Neural cell (in vitro differentiated cells): ENCODE measurements around the gene KIR2DL3. TPM values are rescaled to one million over a fixed set of nuclear protein-coding genes. Genes with fewer than 3 reads are reported as not detected.

Experiments
- H2AFZ ChIP-seq: fragments of 200-600, 300-800 bp; sonication (generic), shearing (Covaris generic); 2 replicates; pipeline ENCODE4 v1.6.0; 2014; ENCODE audit warnings: low read depth, mild to moderate bottlenecking, antibody characterized with exemption, low read length, moderate library complexity
- H3F3A ChIP-seq: fragments of 200-600 bp; shearing (Covaris generic); 2 replicates; pipeline ENCODE4 v1.6.1; 2016; ENCODE audit warnings: mild to moderate bottlenecking, moderate library complexity, mixed read lengths, antibody characterized with exemption, low read length; ENCODE audit not compliant: insufficient read depth, poor library complexity, severe bottlenecking
- H3K27ac ChIP-seq: fragments of 200-600, 300-800 bp; sonication (generic), shearing (Covaris generic); 2 replicates; pipeline ENCODE4 v1.5.1; 2014; ENCODE audit warnings: mild to moderate bottlenecking, low read length, moderate library complexity
- H3K27me3 ChIP-seq: fragments of 300-800, 200-600 bp; sonication (generic), shearing (Covaris generic); 2 replicates; pipeline ENCODE4 v1.6.0; 2014; ENCODE audit warnings: mild to moderate bottlenecking, low read depth, low read length, moderate library complexity; ENCODE audit not compliant: insufficient read depth
- H3K36me3 ChIP-seq: fragments of 300-800, 200-600 bp; sonication (generic), shearing (Covaris generic); 2 replicates; pipeline ENCODE4 v1.5.1; 2014; ENCODE audit warnings: mild to moderate bottlenecking, antibody characterized with exemption, low read length, moderate library complexity; ENCODE audit not compliant: insufficient read depth
- H3K4me2 ChIP-seq: fragments of 300-800, 200-600 bp; sonication (generic), shearing (Covaris generic); 2 replicates; pipeline ENCODE4 v1.6.0; 2014; ENCODE audit warnings: mild to moderate bottlenecking, low read length
- H3K4me3 ChIP-seq: fragments of 300-800, 200-600 bp; sonication (generic), shearing (Covaris generic); 2 replicates; pipeline ENCODE4 v1.5.1; 2014; ENCODE audit warnings: mild to moderate bottlenecking, low read length, moderate library complexity
- H3K79me2 ChIP-seq: fragments of 200-600 bp; shearing (Covaris generic); replicated peaks from 2 replicates; pipeline ENCODE4 v1.6.0; 2014; ENCODE audit warnings: mild to moderate bottlenecking, low read length, moderate library complexity; ENCODE audit not compliant: insufficient read depth
- H3K9ac ChIP-seq: fragments of 300-800, 200-600 bp; sonication (generic), shearing (Covaris generic); 2 replicates; pipeline ENCODE4 v1.6.1; 2016; ENCODE audit warnings: mild to moderate bottlenecking, low read length, mixed read lengths
- H3K9me2 ChIP-seq: fragments of 200-600 bp; shearing (Covaris generic); 2 replicates; pipeline ENCODE4 v1.6.1; 2016; ENCODE audit warnings: mild to moderate bottlenecking, low read length, mixed read lengths; ENCODE audit not compliant: insufficient read depth
- H3K9me3 ChIP-seq: fragments of 200-600, 300-800 bp; sonication (generic), shearing (Covaris generic); 2 replicates; pipeline ENCODE4 v1.6.1; 2016; ENCODE audit warnings: mild to moderate bottlenecking, mixed run types, low read length, moderate library complexity, mixed read lengths
- H4K20me1 ChIP-seq: fragments of 200-600 bp; shearing (Covaris generic); 2 replicates; pipeline ENCODE4 v1.6.1; 2016; ENCODE audit warnings: mild to moderate bottlenecking, mixed run types; ENCODE audit not compliant: insufficient read depth
- CTCF ChIP-seq: fragments of 450-650 bp; IDR thresholded peaks from 2 replicates; pipeline ENCODE4 v1.5.1; 2014; ENCODE audit warnings: antibody characterized with exemption, mild to moderate bottlenecking, moderate library complexity; ENCODE audit not compliant: poor library complexity, severe bottlenecking
- EP300 ChIP-seq: fragments of 450-650 bp; conservative IDR thresholded peaks from 2 replicates; pipeline ENCODE4 v1.6.1; 2014; ENCODE audit warnings: antibody characterized with exemption, mild to moderate bottlenecking, moderate library complexity; ENCODE audit not compliant: poor library complexity, severe bottlenecking
- EZH2 ChIP-seq: fragments of 200-600, 300-800 bp; shearing (Covaris generic), sonication (generic); IDR thresholded peaks from 2 replicates; pipeline ENCODE4 v1.6.1; 2014; ENCODE audit warnings: antibody characterized with exemption, low read length, borderline replicate concordance, mild to moderate bottlenecking; ENCODE audit not compliant: insufficient read depth, poor library complexity, severe bottlenecking
- MXI1 ChIP-seq: fragments of 450-650 bp; conservative IDR thresholded peaks from 2 replicates; pipeline ENCODE4 v1.6.1; 2014; ENCODE audit warnings: antibody characterized with exemption, mild to moderate bottlenecking; ENCODE audit not compliant: poor library complexity, severe bottlenecking
- POLR2AphosphoS5 ChIP-seq: IDR thresholded peaks from 2 replicates; pipeline ENCODE4 v1.6.1; 2012
- RAD21 ChIP-seq: fragments of 450-650 bp; conservative IDR thresholded peaks from 2 replicates; pipeline ENCODE4 v1.6.1; 2014; ENCODE audit warnings: antibody characterized with exemption, mild to moderate bottlenecking, moderate library complexity
- REST ChIP-seq: IDR thresholded peaks from 2 replicates; pipeline ENCODE4 v1.6.1; 2012; ENCODE audit warnings: borderline replicate concordance
- SMC3 ChIP-seq: fragments of 450-650 bp; conservative IDR thresholded peaks from 2 replicates; pipeline ENCODE4 v1.6.1; 2014; ENCODE audit warnings: antibody characterized with exemption, mild to moderate bottlenecking, moderate library complexity; ENCODE audit not compliant: poor library complexity
- TAF1 ChIP-seq: IDR thresholded peaks from 2 replicates; pipeline ENCODE4 v1.6.1; 2012; ENCODE audit warnings: low read depth
- polyA plus RNA-seq: library from polyadenylated mRNA; depleted of rRNA; stranded (reverse); fragments of >200 nt; gene quantifications from 2 replicates; pipeline ENCODE4 v1.2.3, GENCODE V29; 2014

Gene KIR2DL3
- polyA plus RNA-seq, 1 donor from 2014 or later, result not detected

- Histone ChIP-seq H2AFZ (no peak within 1 kb of the TSS), H3K36me3 (no peaks in the 10 kb centered on the region), H3K27ac (no peak within 1 kb of the TSS), H3K4me3 (no peak within 1 kb of the TSS), H3K79me2 (no peaks in the 10 kb centered on the region), H3K9ac (no peak within 1 kb of the TSS), H3K27me3 (no peaks in the 10 kb centered on the region), H4K20me1 (no peaks in the 10 kb centered on the region), H3K9me3 (peaks cover 15% of the 10 kb centered on the region), H3K4me2 (no peak within 1 kb of the TSS), H3F3A (no peaks in the 10 kb centered on the region), H3K9me2 (no peaks in the 10 kb centered on the region)
- no peak for TF ChIP-seq EP300
- no peak for TF ChIP-seq POLR2AphosphoS5
- no peak for TF ChIP-seq CTCF
- TF ChIP-seq REST, result no peak
- no peak for TF ChIP-seq EZH2
- no peak for TF ChIP-seq RAD21
- no peak for TF ChIP-seq TAF1
- TF ChIP-seq MXI1, result no peak
- no peak for TF ChIP-seq SMC3
These were observed 14.2 kb upstream of the KIR2DL3 start, which contains the start of gene KIR3DL3 for GRCh38 chr19:54724142-54724541. Gene KIR3DL3, plus strand, starts transcription at chr19:54724442. Its CDS starts 55 bp downstream, at chr19:54724497.

- no peaks in the 10 kb centered on the region for H3K36me3 ChIP-seq
- no peaks in the 10 kb centered on the region for H3K27me3 ChIP-seq
- H2AFZ ChIP-seq, result no peak overlapping the region
- H3F3A ChIP-seq, result no peaks in the 10 kb centered on the region
- peaks cover 15% of the 10 kb centered on the region for H3K9me3 ChIP-seq
- H3K9me2 ChIP-seq, result no peaks in the 10 kb centered on the region
- no peaks in the 10 kb centered on the region for H3K79me2 ChIP-seq
- no peak overlapping the region for H3K4me2 ChIP-seq
- H3K9ac ChIP-seq, result no peak overlapping the region
- no peaks in the 10 kb centered on the region for H4K20me1 ChIP-seq
- TF ChIP-seq RAD21 (no peak), POLR2AphosphoS5 (no peak), CTCF (no peak), EZH2 (no peak), MXI1 (no peak), EP300 (no peak), SMC3 (no peak), REST (no peak), TAF1 (no peak)
- no peak overlapping the region for H3K4me3 ChIP-seq
- H3K27ac ChIP-seq, result no peak overlapping the region
These were observed 13.7 kb upstream of the KIR2DL3 start for GRCh38 chr19:54724644-54725043.
